ENCODE measurements around the gene EPB41L3.
"Not testable (repeated sequence)": the region's sequence is repeated elsewhere in the genome, so short reads cannot be mapped to it uniquely, and the experiment has no call there.

The EPB41L3 gene

GRCh38 chr18:5496305-5496704 is 47.5 kb downstream of the EPB41L3 start:
- DNase-seq (ENCODE audit: low read depth) = no peak

GRCh38 chr18:5490753-5491480 is 52.9 kb downstream of the EPB41L3 start:
- no peak for DNase-seq (ENCODE audit: low read depth)

- DNase-seq (ENCODE audit: low read depth) = no peak
Observed at GRCh38 chr18:5488844-5489243, 55.0 kb downstream of the EPB41L3 start.

- not testable (repeated sequence) for DNase-seq (ENCODE audit: low read depth)
Observed at GRCh38 chr18:5488044-5488443, 55.8 kb downstream of the EPB41L3 start.

- no peak for DNase-seq (ENCODE audit: low read depth)
Observed at GRCh38 chr18:5484526-5484925, 59.3 kb downstream of the EPB41L3 start.

GRCh38 chr18:5481621-5482020 is 62.2 kb downstream of the EPB41L3 start:
- no peak for DNase-seq (ENCODE audit: low read depth)

GRCh38 chr18:5478261-5478660 is 65.5 kb downstream of the EPB41L3 start:
- no peak for DNase-seq (ENCODE audit: low read depth)

GRCh38 chr18:5476961-5477800 is 66.6 kb downstream of the EPB41L3 start:
- DNase-seq (ENCODE audit: low read depth) = no peak

GRCh38 chr18:5475267-5475666 is 68.5 kb downstream of the EPB41L3 start:
- DNase-seq (ENCODE audit: low read depth) = no peak

- DNase-seq (ENCODE audit: low read depth) = no peak
Observed at GRCh38 chr18:5469340-5469739, 74.5 kb downstream of the EPB41L3 start.

GRCh38 chr18:5468394-5468793 is 75.4 kb downstream of the EPB41L3 start:
- no peak for DNase-seq (ENCODE audit: low read depth)

GRCh38 chr18:5467671-5468070 is 76.1 kb downstream of the EPB41L3 start:
- no peak for DNase-seq (ENCODE audit: low read depth)

- no peak for DNase-seq (ENCODE audit: low read depth)
Observed at GRCh38 chr18:5466256-5466655, 77.5 kb downstream of the EPB41L3 start.

- DNase-seq (ENCODE audit: low read depth) = no peak
Observed at GRCh38 chr18:5464251-5464650, 79.5 kb downstream of the EPB41L3 start.

GRCh38 chr18:5463831-5464230 is 80.0 kb downstream of the EPB41L3 start:
- DNase-seq (ENCODE audit: low read depth) = no peak

GRCh38 chr18:5463390-5463789 is 80.4 kb downstream of the EPB41L3 start:
- no peak for DNase-seq (ENCODE audit: low read depth)

GRCh38 chr18:5462227-5462626 is 81.6 kb downstream of the EPB41L3 start:
- DNase-seq (ENCODE audit: low read depth) = no peak

GRCh38 chr18:5461041-5461440 is 82.8 kb downstream of the EPB41L3 start:
- no peak for DNase-seq (ENCODE audit: low read depth)

GRCh38 chr18:5457462-5457957 is 86.3 kb downstream of the EPB41L3 start:
- no peak for DNase-seq (ENCODE audit: low read depth)

- no peak for DNase-seq (ENCODE audit: low read depth)
Observed at GRCh38 chr18:5456577-5457461, 87.0 kb downstream of the EPB41L3 start.

- no peak for DNase-seq (ENCODE audit: low read depth)
Observed at GRCh38 chr18:5455674-5456073, 88.1 kb downstream of the EPB41L3 start.

GRCh38 chr18:5452943-5453443 is 90.8 kb downstream of the EPB41L3 start:
- DNase-seq (ENCODE audit: low read depth) = no peak
